GM12892 (cell line): Measurements from ENCODE around the gene TNC.

Experiments used
- POLR2A ChIP-seq: IDR thresholded peaks from 2 replicates; pipeline ENCODE4 v1.6.1; 2011; ENCODE audit warnings: low read depth, low read length, control low read depth
- POLR2AphosphoS5 ChIP-seq: IDR thresholded peaks from 2 replicates; pipeline ENCODE4 v1.6.1; 2011; ENCODE audit warnings: low read depth, low read length, control low read depth

DNA sequence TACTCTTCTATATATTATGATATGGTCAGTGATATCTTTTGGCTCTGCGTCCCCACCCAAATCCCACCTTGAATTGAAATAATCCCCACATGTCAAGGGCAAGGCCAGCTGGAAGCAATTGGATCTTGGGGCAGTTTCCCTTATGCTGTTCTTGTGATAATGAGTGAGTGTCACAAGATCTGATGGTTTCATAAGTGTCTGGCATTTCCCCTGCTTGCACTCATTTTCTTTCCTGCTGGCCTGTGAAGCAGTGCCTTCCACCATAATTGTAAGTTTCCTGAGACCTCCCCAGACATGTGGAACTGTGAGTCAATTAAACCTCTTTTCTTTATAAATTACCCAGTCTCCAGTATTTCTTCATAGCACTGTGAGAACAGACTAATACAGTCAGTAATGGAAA lies 45.0 kb upstream of the TNC start:
- TF ChIP-seq POLR2AphosphoS5 = no peak
- TF ChIP-seq POLR2A = no peak
